SK-N-SH (cell line): ENCODE measurements around the gene CDH15.

Experiments used
- EZH2phosphoT487 ChIP-seq: fragments of 200-600 bp; sonication (generic); IDR thresholded peaks from 2 replicates; pipeline ENCODE4 v1.6.1; 2017; ENCODE audit warnings: low read depth, mixed run types, mild to moderate bottlenecking, antibody characterized with exemption, moderate library complexity, borderline replicate concordance
- FOSL2 ChIP-seq: IDR thresholded peaks from 2 replicates; pipeline ENCODE4 v1.4.0; 2012; ENCODE audit warnings: low read depth, mild to moderate bottlenecking, moderate library complexity, borderline replicate concordance
- FOXM1 ChIP-seq: IDR thresholded peaks from 2 replicates; pipeline ENCODE4 v1.4.0; 2012; ENCODE audit warnings: low read depth, mild to moderate bottlenecking
- GABPA ChIP-seq: IDR thresholded peaks from 2 replicates; pipeline ENCODE4 v1.4.0; 2012; ENCODE audit warnings: low read depth, mild to moderate bottlenecking
- MXI1 ChIP-seq: IDR thresholded peaks from 2 replicates; pipeline ENCODE4 v1.6.1; 2012; ENCODE audit warnings: mild to moderate bottlenecking, low read depth, low read length, improper control_type of control experiment
- NFIC ChIP-seq: IDR thresholded peaks from 2 replicates; pipeline ENCODE4 v1.4.0; 2012; ENCODE audit warnings: borderline replicate concordance
- POLR2AphosphoS5 ChIP-seq: IDR thresholded peaks from 2 replicates; pipeline ENCODE4 v1.6.1; 2012; ENCODE audit warnings: low read depth, low read length
- RAD21 ChIP-seq: IDR thresholded peaks from 2 replicates; pipeline ENCODE4 v1.6.1; 2012; ENCODE audit warnings: mild to moderate bottlenecking, low read length
- RXRA ChIP-seq: IDR thresholded peaks from 2 replicates; pipeline ENCODE4 v1.4.0; 2012; ENCODE audit warnings: low read depth, mild to moderate bottlenecking, borderline replicate concordance
- SIN3A ChIP-seq: IDR thresholded peaks from 2 replicates; pipeline ENCODE4 v1.6.1; 2012; ENCODE audit warnings: low read depth, mild to moderate bottlenecking, low read length, moderate library complexity, borderline replicate concordance
- YY1 ChIP-seq: IDR thresholded peaks from 2 replicates; pipeline ENCODE4 v1.4.0; 2012; ENCODE audit warnings: low read depth, mild to moderate bottlenecking
- TF ChIP-seq, protein P1 (sequence below): fragments of 200-600 bp; sonication (generic); IDR thresholded peaks from 2 replicates; pipeline ENCODE4 v1.6.1; 2017; ENCODE audit warnings: antibody characterized with exemption, mild to moderate bottlenecking, moderate library complexity
- TF ChIP-seq, protein P2 (sequence below): IDR thresholded peaks from 2 replicates; pipeline ENCODE4 v1.6.1; 2012; ENCODE audit warnings: mild to moderate bottlenecking, low read depth, low read length, moderate library complexity

DNA sequence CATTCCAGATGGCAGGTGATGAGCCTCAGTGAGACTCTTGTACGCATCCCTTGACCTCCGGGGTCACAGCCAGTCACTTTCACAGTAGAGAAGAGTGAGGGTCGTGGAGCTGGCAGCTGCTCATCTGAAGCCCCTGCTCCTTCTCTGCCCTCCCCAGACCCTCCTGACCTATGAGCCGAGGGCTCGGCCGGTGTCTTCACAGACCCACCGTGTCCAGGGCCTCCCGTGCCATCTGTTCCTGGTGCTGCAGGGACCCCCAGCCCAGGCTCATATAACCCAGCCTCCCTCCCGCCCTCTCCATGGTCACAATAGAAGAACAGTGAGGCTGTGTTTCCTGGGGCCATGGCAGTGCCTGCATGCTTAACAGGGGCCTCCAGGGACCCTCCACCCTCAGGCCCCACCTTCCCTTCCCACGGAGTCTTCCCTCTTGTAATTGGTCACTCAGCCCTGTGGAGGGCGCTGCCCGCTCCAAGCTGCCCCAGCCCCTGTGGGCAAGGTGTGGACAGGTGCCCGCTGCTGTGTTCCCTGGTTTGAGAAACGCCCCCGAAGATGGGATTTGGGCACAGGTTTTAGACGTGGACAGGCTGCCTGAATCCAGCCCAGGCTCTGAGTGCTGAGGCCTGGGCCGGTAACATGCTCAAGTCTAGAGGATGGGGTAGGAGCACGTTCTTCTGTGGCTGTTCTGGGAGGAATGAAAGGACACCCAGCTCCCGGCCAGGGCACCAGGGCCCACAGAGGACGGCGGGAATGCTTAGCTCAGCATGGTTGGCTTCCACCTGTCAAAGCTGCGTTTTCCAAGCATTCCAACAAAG is 39.1 kb upstream of the CDH15 start:
- TF ChIP-seq SIN3A (no peak), FOSL2 (no peak), MXI1 (no peak), YY1 (no peak), FOXM1 (no peak), POLR2AphosphoS5 (no peak), RXRA (no peak), GABPA (no peak), RAD21 (no peak), NFIC (no peak), EZH2phosphoT487 (no peak)
- TF ChIP-seq, protein P1, sequence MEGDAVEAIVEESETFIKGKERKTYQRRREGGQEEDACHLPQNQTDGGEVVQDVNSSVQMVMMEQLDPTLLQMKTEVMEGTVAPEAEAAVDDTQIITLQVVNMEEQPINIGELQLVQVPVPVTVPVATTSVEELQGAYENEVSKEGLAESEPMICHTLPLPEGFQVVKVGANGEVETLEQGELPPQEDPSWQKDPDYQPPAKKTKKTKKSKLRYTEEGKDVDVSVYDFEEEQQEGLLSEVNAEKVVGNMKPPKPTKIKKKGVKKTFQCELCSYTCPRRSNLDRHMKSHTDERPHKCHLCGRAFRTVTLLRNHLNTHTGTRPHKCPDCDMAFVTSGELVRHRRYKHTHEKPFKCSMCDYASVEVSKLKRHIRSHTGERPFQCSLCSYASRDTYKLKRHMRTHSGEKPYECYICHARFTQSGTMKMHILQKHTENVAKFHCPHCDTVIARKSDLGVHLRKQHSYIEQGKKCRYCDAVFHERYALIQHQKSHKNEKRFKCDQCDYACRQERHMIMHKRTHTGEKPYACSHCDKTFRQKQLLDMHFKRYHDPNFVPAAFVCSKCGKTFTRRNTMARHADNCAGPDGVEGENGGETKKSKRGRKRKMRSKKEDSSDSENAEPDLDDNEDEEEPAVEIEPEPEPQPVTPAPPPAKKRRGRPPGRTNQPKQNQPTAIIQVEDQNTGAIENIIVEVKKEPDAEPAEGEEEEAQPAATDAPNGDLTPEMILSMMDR, result no peak
- TF ChIP-seq, protein P2, sequence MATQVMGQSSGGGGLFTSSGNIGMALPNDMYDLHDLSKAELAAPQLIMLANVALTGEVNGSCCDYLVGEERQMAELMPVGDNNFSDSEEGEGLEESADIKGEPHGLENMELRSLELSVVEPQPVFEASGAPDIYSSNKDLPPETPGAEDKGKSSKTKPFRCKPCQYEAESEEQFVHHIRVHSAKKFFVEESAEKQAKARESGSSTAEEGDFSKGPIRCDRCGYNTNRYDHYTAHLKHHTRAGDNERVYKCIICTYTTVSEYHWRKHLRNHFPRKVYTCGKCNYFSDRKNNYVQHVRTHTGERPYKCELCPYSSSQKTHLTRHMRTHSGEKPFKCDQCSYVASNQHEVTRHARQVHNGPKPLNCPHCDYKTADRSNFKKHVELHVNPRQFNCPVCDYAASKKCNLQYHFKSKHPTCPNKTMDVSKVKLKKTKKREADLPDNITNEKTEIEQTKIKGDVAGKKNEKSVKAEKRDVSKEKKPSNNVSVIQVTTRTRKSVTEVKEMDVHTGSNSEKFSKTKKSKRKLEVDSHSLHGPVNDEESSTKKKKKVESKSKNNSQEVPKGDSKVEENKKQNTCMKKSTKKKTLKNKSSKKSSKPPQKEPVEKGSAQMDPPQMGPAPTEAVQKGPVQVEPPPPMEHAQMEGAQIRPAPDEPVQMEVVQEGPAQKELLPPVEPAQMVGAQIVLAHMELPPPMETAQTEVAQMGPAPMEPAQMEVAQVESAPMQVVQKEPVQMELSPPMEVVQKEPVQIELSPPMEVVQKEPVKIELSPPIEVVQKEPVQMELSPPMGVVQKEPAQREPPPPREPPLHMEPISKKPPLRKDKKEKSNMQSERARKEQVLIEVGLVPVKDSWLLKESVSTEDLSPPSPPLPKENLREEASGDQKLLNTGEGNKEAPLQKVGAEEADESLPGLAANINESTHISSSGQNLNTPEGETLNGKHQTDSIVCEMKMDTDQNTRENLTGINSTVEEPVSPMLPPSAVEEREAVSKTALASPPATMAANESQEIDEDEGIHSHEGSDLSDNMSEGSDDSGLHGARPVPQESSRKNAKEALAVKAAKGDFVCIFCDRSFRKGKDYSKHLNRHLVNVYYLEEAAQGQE, result no peak
